HG02571 (cell line): ENCODE measurements around the gene FNBP1.

Source experiments
- ATAC-seq: cut with Tn5 transposase; IDR thresholded peaks from one replicate; pipeline ENCODE4 v1.9.1; 2021; ENCODE audit warnings: mild to moderate bottlenecking, moderate library complexity; ENCODE audit not compliant: unreplicated experiment

The FNBP1 gene

GRCh38 chr9:129930743-129931142 lies 112.2 kb downstream of the FNBP1 start:
- ATAC-seq: no peak

GRCh38 chr9:129929496-129930125 lies 113.4 kb downstream of the FNBP1 start:
- no peak for ATAC-seq

GRCh38 chr9:129923589-129923988 lies 119.4 kb downstream of the FNBP1 start:
- no peak for ATAC-seq

GRCh38 chr9:129921905-129922304 lies 121.1 kb downstream of the FNBP1 start:
- no peak for ATAC-seq

- ATAC-seq: no peak
Measured at GRCh38 chr9:129919841-129920240, 123.1 kb downstream of the FNBP1 start.

GRCh38 chr9:129919277-129919676 lies 123.7 kb downstream of the FNBP1 start:
- no peak for ATAC-seq

- no peak for ATAC-seq
Measured at GRCh38 chr9:129918296-129918950, 124.6 kb downstream of the FNBP1 start.

- no peak for ATAC-seq
Measured at GRCh38 chr9:129916707-129917106, 126.3 kb downstream of the FNBP1 start.

GRCh38 chr9:129914051-129914450 lies 128.9 kb downstream of the FNBP1 start:
- no peak for ATAC-seq

- no peak for ATAC-seq
Measured at GRCh38 chr9:129910628-129911567, 132.1 kb downstream of the FNBP1 start.

- ATAC-seq: no peak
Measured at GRCh38 chr9:129909851-129910250, 133.1 kb downstream of the FNBP1 start.

GRCh38 chr9:129908906-129909305 lies 134.1 kb downstream of the FNBP1 start:
- no peak for ATAC-seq

GRCh38 chr9:129907201-129907600 lies 135.8 kb downstream of the FNBP1 start:
- no peak for ATAC-seq

GRCh38 chr9:129906298-129906697 lies 136.7 kb downstream of the FNBP1 start:
- no peak for ATAC-seq

- ATAC-seq: no peak
Measured at GRCh38 chr9:129904734-129905133, 138.3 kb downstream of the FNBP1 start.

GRCh38 chr9:129902740-129903134 lies 140.3 kb downstream of the FNBP1 start:
- ATAC-seq: no peak

GRCh38 chr9:129901993-129902739 lies 140.8 kb downstream of the FNBP1 start:
- no peak for ATAC-seq

- ATAC-seq: no peak
Measured at GRCh38 chr9:129900263-129901027, 142.5 kb downstream of the FNBP1 start.

GRCh38 chr9:129899620-129900019 lies 143.4 kb downstream of the FNBP1 start:
- no peak for ATAC-seq

GRCh38 chr9:129898185-129898584 lies 144.8 kb downstream of the FNBP1 start:
- no peak for ATAC-seq
